K562 (cell line): ENCODE results near the gene MYMX. TPM values are rescaled to one million over a fixed set of nuclear protein-coding genes. Genes with fewer than 3 reads are reported as not detected.

Experiments
- COPS2 ChIP-seq: fragments of 450-650 bp; conservative IDR thresholded peaks from 2 replicates; pipeline ENCODE4 v1.6.1; 2016; ENCODE audit warnings: mild to moderate bottlenecking, moderate library complexity
- REST ChIP-seq, 2 experiments: fragments of 450-650 bp; formaldehyde crosslinking in 1 of 2; IDR thresholded peaks; 2 replicates each; pipeline versions ENCODE4 v1.4.0 to v1.6.1; 2014 to 2020; ENCODE audit warnings: mild to moderate bottlenecking in 2 of 2, borderline replicate concordance in 1 of 2, low read depth in 1 of 2
- TRIM28 ChIP-seq: fragments of 450-650 bp; IDR thresholded peaks from 2 replicates; pipeline ENCODE4 v1.6.1; 2017
- USF2 ChIP-seq: sonication (generic); formaldehyde crosslinking; IDR thresholded peaks from 2 replicates; pipeline ENCODE4 v1.5.0; 2020; ENCODE audit warnings: missing genetic modification reagents
- ZBTB2 ChIP-seq: fragments of 450-650 bp; IDR thresholded peaks from 2 replicates; pipeline ENCODE4 v1.6.1; 2016; ENCODE audit warnings: antibody characterized with exemption
- ZNF318 ChIP-seq, 2 experiments: fragments of 450-650 bp; IDR thresholded peaks; 2 replicates each; pipeline ENCODE4 v1.6.1; 2016; ENCODE audit warnings: mild to moderate bottlenecking in 2 of 2, borderline replicate concordance in 1 of 2, low read depth in 1 of 2, moderate library complexity in 1 of 2
- ZNF445 ChIP-seq: fragments of 250-450 bp; sonication (Bioruptor Pico); IDR thresholded peaks from 2 replicates; pipeline ENCODE4 v1.4.0; 2020; ENCODE audit warnings: low read depth, mild to moderate bottlenecking, moderate library complexity
- polyA plus RNA-seq, 8 experiments: library from polyadenylated mRNA; depleted of rRNA in 4 of 8; stranded (reverse) in 5 of 8; unstranded in 3 of 8; fragments of >200 nt; fragmentation: Nextera tagmentation in 2 of 8; fragmentation: Illumina TruSeq in 1 of 8; extraction: Ambion mirVana in 2 of 8; extraction: Trizol in 1 of 8; gene quantifications; 2 replicates each; pipeline versions ENCODE4 v1.2.1 to v1.2.3, GENCODE V29; 2011 to 2014; ENCODE audit warnings: inconsistent platforms in 1 of 8, missing spikeins in 1 of 8
- total RNA-seq, 7 experiments: library from RNA; depleted of rRNA in 6 of 7; stranded (reverse); fragments of >200 nt in 6 of 7; fragmentation: Illumina TruSeq in 2 of 7; extraction: Trizol in 2 of 7; gene quantifications; 2 replicates each; pipeline versions ENCODE4 v1.2.1 to v1.2.3, GENCODE V29; 2011 to 2021; ENCODE audit warnings: low replicate concordance in 1 of 7

Gene MYMX
- total and polyA plus RNA-seq, 9 of the 15 experiments (the other 6 are each of a cell fraction or from before 2014, with no cell fraction given), result 0.12 TPM; not detected in 8

GRCh38 chr6:44226368-44227147, 9.8 kb downstream of the MYMX start (continued):
- TF ChIP-seq REST (IDR thresholded peaks at IDR 0.05; ENCODE audit: borderline replicate concordance) (no peak), REST (CRISPR knock-in tag; IDR thresholded peaks at IDR 0.05; ENCODE audit: low read depth) (no peak), USF2 (CRISPR knock-in tag) (no peak), TRIM28 (no peak), ZNF318 (IDR thresholded peaks at IDR 0.05; ENCODE audit: borderline replicate concordance in 1 of 2, low read depth in 1 of 2) (no peak), ZBTB2 (no peak), COPS2 (no peak), ZNF445 (no peak)
